ENCODE measurements around the gene OSBPL6.
"Not testable (repeated sequence)": the region's sequence is repeated elsewhere in the genome, so short reads cannot be mapped to it uniquely, and the experiment has no call there.

The OSBPL6 gene

DNA sequence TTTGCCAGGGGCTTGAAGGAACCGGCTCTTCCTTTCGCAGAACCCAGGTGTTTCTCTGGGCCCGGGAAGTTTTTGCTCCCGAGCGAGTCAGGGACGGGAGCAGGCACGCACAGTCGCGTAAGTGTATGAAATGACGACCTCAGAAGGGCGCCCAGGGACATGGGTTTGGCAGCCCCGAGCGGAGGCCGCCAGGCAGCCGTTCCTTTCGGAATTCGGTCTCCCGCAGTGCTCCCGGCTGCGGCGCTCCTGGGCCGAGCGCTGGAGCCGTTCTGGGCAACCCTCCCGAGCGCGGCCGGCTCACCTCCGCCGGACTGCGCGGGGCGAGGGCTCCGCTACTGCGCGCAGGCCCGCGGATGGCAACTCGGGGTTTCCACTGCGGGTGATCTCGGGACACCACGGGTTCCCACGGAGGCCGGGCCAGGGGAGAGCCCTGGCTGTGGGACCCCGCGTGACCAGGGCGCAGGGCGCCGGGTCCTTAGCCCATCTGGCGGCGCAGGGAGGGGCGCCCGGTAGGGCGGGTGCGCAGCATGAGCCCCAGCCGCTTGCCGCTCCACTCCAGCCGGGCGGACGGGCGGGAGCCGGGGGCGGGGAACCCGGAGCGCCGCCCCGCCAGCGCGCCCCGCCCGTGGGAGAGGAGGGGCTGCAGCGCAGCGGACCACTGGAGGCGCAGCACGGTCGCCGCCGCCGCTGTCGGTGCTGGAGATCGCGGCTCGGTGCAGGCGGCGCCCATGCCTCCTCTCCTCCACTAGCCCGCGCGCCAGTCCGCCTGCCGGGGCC lies at the start of gene OSBPL6:
TSS of gene OSBPL6 (plus strand) at position 690 of the 777 bp plus-strand sequence. CDS start 111,673 bp downstream, outside the sequence.
- FAIRE-seq, result no peak

GRCh38 chr2:178152033-178152432 lies 42.3 kb upstream of the OSBPL6 start:
- no peak for FAIRE-seq

- FAIRE-seq, result no peak
Observed at GRCh38 chr2:178152542-178152941, 41.8 kb upstream of the OSBPL6 start.

DNA sequence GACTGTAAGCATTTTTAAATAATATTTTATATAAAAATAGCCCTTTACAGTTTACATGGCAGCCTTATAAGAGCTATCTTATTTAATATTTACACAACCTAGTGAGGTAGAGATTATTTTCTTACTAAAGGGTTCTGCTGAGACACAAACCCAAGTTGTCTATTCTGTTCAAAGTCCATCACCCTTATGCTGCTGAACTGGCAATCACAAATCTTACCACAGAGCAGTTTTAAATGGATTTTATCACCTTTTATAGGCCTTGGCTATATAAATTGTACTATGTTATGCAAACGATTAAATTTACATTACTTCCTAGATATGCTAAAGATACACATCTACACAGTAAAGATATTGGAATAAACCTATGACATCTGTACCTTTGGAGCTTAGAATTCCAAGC lies 41.3 kb upstream of the OSBPL6 start:
- FAIRE-seq, result no peak

- not testable (repeated sequence) for FAIRE-seq
Observed at GRCh38 chr2:178153878-178154277, 40.4 kb upstream of the OSBPL6 start.

- no peak for FAIRE-seq
Observed at GRCh38 chr2:178155524-178155923, 38.8 kb upstream of the OSBPL6 start.

DNA sequence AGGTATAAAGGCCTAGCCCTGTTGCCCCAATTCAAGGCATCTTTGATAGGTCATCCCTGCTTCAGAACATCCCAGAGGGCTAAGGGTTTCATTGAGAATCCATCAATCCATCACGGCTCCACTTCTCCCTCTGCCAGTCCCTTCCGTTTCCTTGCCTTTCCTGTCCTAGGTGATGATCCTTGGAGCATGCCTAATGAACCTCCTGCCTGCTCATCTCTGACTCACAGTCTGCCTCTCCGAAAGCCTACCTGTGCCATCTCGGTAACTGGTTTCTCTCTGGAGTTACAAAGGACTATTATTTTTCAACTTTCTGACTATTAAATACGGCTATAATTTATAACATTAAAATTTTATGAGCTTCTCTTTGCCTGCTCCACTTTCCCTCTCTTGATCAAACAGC lies 36.7 kb upstream of the OSBPL6 start:
- no peak for FAIRE-seq

- no peak for FAIRE-seq
Observed at GRCh38 chr2:178159966-178160365, 34.3 kb upstream of the OSBPL6 start.

DNA sequence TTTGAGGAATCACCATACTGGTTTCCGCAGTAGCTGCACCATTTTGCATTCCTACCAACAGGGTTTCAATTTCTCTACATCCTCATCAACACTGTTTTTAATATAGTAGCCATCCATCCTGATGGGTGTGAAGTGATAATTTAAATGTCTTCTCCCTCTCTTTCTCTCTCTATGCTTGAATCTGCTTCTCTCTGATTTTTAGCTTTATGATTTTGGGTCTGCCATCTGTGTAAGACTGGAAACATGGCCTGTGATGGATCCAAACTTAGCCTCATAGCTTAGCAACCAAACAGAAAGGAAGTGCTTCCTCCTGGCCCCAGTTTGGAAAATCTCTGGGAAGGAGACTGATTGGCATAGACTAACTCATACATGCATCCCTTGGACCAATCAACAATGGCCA lies 33.7 kb upstream of the OSBPL6 start:
- FAIRE-seq, result no peak

DNA sequence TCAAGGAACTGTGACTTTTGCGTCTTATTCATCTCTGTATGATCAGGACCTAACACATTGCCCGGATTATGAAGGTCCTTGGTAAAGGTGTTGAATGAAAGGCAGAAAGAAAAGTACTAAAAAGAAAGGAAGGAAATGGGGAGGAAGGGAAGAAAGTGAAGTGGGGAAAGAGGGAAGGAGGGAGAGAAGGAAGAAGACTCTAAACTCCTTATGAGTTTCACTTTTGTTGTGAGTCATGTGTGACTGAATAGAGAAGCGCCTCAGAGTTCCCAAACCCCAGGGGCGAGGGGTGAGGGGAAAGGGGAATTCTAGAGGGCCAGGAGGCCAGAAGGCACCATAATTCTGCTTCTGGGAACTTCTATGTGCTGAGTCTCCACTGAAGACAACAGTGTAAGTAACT lies 30.9 kb upstream of the OSBPL6 start:
- FAIRE-seq, result no peak

- FAIRE-seq, result no peak
Observed at GRCh38 chr2:178163911-178164310, 30.4 kb upstream of the OSBPL6 start.

- FAIRE-seq, result no peak
Observed at GRCh38 chr2:178173657-178174056, 20.7 kb upstream of the OSBPL6 start.

DNA sequence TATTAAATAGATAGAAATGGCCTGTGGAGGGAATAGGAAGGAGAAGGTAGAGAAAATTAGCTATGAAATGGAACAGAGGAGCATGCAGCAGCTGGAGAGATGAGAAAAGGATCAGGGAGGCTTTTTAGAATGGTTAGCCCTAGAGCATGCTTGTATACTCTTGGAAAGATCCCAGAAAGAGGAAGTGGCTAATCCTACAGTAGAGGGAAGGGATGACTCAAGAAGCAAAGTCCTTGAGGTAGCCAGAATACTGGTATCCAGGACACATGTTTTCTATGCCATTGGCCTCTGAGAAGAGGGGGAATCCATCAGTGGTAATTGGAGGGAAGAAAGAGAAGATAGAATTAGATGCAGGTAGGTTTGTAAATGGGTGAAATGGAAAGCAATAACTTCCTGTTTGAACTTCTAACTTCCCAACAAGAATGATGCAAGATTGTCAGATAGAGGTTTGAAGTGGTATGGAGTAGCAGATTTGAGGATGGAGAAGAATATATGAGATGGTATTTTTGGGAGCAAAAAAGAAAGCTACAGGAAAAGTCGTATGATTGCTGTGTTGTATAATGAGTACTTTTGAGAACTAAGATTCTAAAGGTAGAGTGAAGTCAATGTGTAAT lies 17.1 kb upstream of the OSBPL6 start:
- no peak for FAIRE-seq

DNA sequence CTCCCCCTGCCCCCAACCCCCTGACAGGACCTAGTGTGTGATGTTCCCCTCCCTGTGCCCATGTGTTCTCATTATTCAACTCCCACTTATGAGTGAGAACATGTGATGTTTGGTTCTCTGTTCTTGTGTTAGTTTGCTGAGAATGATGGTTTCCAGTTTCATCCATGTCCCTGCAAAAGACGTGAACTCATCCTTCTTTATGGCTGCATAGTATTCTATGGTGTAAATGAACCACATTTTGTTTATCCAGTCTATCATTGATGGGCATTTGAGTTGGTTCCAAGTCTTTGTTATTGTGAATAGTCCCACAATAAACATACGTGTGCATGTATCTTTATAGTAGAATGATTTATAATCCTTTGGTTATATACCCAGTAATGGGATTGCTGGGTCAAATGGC lies 13.7 kb upstream of the OSBPL6 start:
- FAIRE-seq, result not testable (repeated sequence)

GRCh38 chr2:178187861-178188260 lies 6.5 kb upstream of the OSBPL6 start:
- FAIRE-seq, result peak; percentile 30

- FAIRE-seq, result no peak
Observed at GRCh38 chr2:178188466-178188865, 5.8 kb upstream of the OSBPL6 start.

DNA sequence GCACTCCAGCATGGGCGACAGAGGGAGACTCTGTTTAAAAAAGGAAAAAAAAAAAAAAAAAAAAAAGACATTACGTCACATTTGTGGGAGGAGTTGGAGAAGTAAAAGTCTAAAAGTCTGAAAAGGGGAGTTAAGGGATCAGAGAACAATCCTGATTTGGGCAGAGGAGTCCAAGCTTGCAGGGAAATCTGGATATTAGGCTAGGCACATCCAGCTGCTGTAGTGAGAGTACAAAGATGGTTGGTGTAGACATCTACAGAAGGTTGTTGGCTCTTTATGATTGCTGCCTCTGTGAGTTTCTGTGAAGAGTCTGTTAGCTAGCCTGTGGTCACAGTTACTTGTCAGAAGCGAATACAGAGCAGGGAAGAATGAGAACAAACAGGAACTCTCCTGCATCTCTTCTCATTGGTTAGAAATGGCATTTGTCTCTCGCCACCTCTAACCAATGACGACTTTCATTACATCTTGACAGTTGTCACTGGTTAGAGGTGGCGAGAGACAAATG lies 3.3 kb upstream of the OSBPL6 start:
- no peak for FAIRE-seq

DNA sequence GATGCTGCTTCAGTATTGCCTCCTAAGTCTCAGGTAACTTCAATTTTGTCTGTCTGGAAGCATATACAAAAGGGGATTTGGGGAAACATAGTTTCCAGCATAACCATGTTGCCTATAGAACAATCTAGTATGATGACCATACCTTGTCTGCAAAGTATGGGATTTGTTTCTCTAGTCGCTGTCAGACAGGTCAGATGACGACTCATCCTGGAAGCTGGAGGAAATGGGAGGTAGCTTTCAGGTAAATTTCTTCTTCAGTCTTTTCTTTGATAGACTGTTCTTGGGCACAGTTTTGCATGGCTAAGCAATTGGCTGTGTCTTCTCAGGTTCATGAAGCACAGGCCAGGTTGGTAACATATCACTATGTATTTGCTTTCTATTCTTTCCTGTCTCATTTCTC lies 2.8 kb upstream of the OSBPL6 start:
- FAIRE-seq, result no peak

- no peak for FAIRE-seq
Observed at GRCh38 chr2:178193496-178193822, 853 bp upstream of the OSBPL6 start.

GRCh38 chr2:178194600-178195389 lies 483 bp downstream of the OSBPL6 start:
- no peak for FAIRE-seq

DNA sequence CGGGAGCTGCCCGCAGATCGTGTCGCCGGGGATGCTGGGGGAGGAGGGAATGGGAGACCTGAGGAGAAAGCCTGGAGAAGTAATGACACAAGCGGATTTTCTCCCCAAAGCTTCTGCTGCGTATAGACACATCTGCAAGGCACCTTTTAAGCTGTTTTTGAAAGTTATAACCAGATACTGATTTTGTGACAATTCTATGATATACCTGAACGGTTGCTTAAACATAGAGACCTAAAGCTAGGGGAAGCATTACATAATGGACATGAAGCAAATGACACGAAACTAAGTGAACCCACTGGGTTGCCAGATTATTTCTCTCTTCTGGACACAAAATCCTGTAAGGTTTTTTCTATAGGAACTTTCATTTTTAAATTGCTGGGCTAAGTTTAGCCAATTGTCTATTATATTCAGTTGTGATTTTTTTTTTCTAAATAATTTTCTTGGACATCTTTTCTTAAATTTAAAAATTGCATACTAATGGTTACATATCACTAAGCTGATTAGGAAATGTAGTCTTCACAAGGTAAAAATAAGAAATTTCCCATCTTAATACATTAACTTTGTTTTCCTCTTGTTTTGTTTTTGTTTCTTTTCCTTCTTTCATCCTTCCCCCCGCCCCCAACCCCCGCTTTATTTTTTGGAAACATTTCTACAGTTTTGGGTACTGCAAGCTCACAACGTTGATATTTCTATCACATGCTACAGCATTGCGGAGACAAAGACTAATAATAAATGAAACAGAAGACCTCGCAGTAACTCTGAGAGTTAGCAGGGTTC lies 1.3 kb downstream of the OSBPL6 start:
- FAIRE-seq, result peak; percentile 64

DNA sequence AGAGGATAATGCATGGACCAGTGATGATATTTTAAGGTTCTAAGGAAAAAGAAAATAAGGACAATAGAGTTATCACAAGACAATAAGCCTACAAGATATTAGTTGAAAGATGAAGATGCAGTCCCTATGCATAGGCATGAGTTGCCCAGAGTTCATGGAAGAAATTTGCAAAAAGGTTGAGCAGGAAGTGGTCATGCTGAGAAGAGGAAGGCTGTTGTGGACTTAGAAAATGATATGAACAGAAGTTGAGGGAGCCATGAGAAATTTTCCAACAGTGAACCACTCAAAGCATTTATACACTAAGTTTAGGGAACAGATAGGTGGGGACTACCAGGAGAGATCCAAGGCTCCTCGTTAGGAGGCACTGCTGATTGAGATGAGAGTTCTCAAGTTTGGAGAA lies 3.5 kb downstream of the OSBPL6 start:
- FAIRE-seq, result no peak

DNA sequence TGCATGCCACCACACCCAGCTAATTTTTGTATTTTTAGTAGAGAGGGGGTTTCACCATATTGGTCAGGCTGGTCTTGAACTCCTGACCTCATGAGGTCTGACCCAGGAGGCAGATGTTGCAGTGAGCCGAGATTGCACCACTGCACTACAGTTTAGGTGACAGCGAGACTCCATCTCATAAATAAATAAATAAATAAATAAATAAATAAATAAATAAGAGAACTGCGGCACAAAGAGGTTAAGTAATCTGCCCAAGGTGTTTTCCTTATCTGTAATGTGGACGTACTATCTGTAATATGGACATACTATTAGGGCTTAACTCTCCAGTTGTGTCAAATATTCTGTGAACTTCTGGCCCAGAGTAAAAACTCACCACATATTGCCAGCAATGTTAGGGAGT lies 4.1 kb downstream of the OSBPL6 start:
- not testable (repeated sequence) for FAIRE-seq
